COLO829 (cell line): ENCODE results near the gene CDH4.
"Not testable (repeated sequence)": the region's sequence is repeated elsewhere in the genome, so short reads cannot be mapped to it uniquely, and the experiment has no call there.

Experiments
- DNase-seq: peaks from one replicate; pipeline ENCODE4 v3.0.0; 2012; ENCODE audit warnings: low spot score

Gene CDH4

GRCh38 chr20:61932711-61933480, 680.8 kb downstream of the CDH4 start:
- no peak for DNase-seq

- no peak for DNase-seq
Measured at GRCh38 chr20:61933481-61933950, 681.5 kb downstream of the CDH4 start.

- DNase-seq, result no peak
Measured at GRCh38 chr20:61933951-61934715, 682.1 kb downstream of the CDH4 start.

GRCh38 chr20:61934716-61935530, 682.9 kb downstream of the CDH4 start:
- no peak for DNase-seq

- DNase-seq, result peak; percentile 96
Measured at GRCh38 chr20:61935926-61936700, 684.1 kb downstream of the CDH4 start.

- DNase-seq, result no peak
Measured at GRCh38 chr20:61936701-61937131, 684.7 kb downstream of the CDH4 start.

- peak; percentile 42 for DNase-seq
Measured at GRCh38 chr20:61937146-61937962, 685.3 kb downstream of the CDH4 start.

GRCh38 chr20:61937963-61938838, 686.1 kb downstream of the CDH4 start:
- no peak for DNase-seq

GRCh38 chr20:61938839-61939690, 687.0 kb downstream of the CDH4 start:
- DNase-seq, result no peak

GRCh38 chr20:61939691-61940360, 687.8 kb downstream of the CDH4 start:
- no peak for DNase-seq

- DNase-seq, result no peak
Measured at GRCh38 chr20:61940491-61940890, 688.4 kb downstream of the CDH4 start.

- DNase-seq, result no peak
Measured at GRCh38 chr20:61940976-61941720, 689.1 kb downstream of the CDH4 start.

GRCh38 chr20:61941721-61942405, 689.8 kb downstream of the CDH4 start:
- no peak for DNase-seq

- DNase-seq, result no peak
Measured at GRCh38 chr20:61942526-61942925, 690.5 kb downstream of the CDH4 start.

- DNase-seq, result not testable (repeated sequence)
Measured at GRCh38 chr20:61944967-61945366, 692.9 kb downstream of the CDH4 start.

GRCh38 chr20:61945495-61945894, 693.4 kb downstream of the CDH4 start:
- not testable (repeated sequence) for DNase-seq

GRCh38 chr20:61948056-61948455, 696.0 kb downstream of the CDH4 start:
- not testable (repeated sequence) for DNase-seq
